ENCODE data around the gene ATR. TPM values are rescaled to one million over a fixed set of nuclear protein-coding genes. Genes with fewer than 3 reads are reported as not detected.

Gene ATR
- total RNA-seq, 1 donor from 2014 or later, result 15.2 TPM

GRCh38 chr3:142500211-142500610 is 78.3 kb downstream of the ATR start:
- H3K36me3 Mint-ChIP-seq (ENCODE audit: low read depth), result peaks cover 9% of the 10 kb centered on the region
- H3K4me3 Mint-ChIP-seq (ENCODE audit: unreplicated experiment), result no peak overlapping the region
- no peak for TF ChIP-seq CTCF (IDR thresholded peaks at IDR 0.05)
- H3K9me3 Mint-ChIP-seq (ENCODE audit: low read depth), result peaks cover 3% of the 10 kb centered on the region
- no peak for DNase-seq (ENCODE audit: low spot score)
- no peak overlapping the region for H3K27ac Mint-ChIP-seq (ENCODE audit: unreplicated experiment)
- H3K27me3 Mint-ChIP-seq (ENCODE audit: low read depth), result no peaks in the 10 kb centered on the region
- H3K4me1 Mint-ChIP-seq (ENCODE audit: low read depth), result peaks cover 23% of the 10 kb centered on the region

GRCh38 chr3:142498397-142499180 is 79.9 kb downstream of the ATR start:
- TF ChIP-seq CTCF (IDR thresholded peaks at IDR 0.05), result no peak
- Mint-ChIP-seq H3K9me3 (ENCODE audit: low read depth) (peaks cover 3% of the 10 kb centered on the region), H3K4me1 (ENCODE audit: low read depth) (peaks cover 23% of the 10 kb centered on the region), H3K4me3 (ENCODE audit: unreplicated experiment) (no peak overlapping the region), H3K36me3 (ENCODE audit: low read depth) (peaks cover 15% of the 10 kb centered on the region), H3K27ac (ENCODE audit: unreplicated experiment) (no peak overlapping the region), H3K27me3 (ENCODE audit: low read depth) (no peaks in the 10 kb centered on the region)
- no peak for DNase-seq (ENCODE audit: low spot score)

- peaks cover 16% of the 10 kb centered on the region for H3K36me3 Mint-ChIP-seq (ENCODE audit: low read depth)
- TF ChIP-seq CTCF (IDR thresholded peaks at IDR 0.05), result no peak
- H3K27ac Mint-ChIP-seq (ENCODE audit: unreplicated experiment), result no peak overlapping the region
- H3K27me3 Mint-ChIP-seq (ENCODE audit: low read depth), result no peaks in the 10 kb centered on the region
- DNase-seq (ENCODE audit: low spot score), result no peak
- peaks cover 3% of the 10 kb centered on the region for H3K9me3 Mint-ChIP-seq (ENCODE audit: low read depth)
- H3K4me3 Mint-ChIP-seq (ENCODE audit: unreplicated experiment), result no peak overlapping the region
- H3K4me1 Mint-ChIP-seq (ENCODE audit: low read depth), result peaks cover 23% of the 10 kb centered on the region
Observed at GRCh38 chr3:142497729-142498128, 80.8 kb downstream of the ATR start.

GRCh38 chr3:142495103-142495502 is 83.4 kb downstream of the ATR start:
- Mint-ChIP-seq H3K27me3 (ENCODE audit: low read depth) (no peaks in the 10 kb centered on the region), H3K27ac (ENCODE audit: unreplicated experiment) (no peak overlapping the region), H3K4me3 (ENCODE audit: unreplicated experiment) (no peak overlapping the region), H3K4me1 (ENCODE audit: low read depth) (peaks cover 8% of the 10 kb centered on the region), H3K36me3 (ENCODE audit: low read depth) (peaks cover 32% of the 10 kb centered on the region), H3K9me3 (ENCODE audit: low read depth) (no peaks in the 10 kb centered on the region)
- TF ChIP-seq CTCF (IDR thresholded peaks at IDR 0.05), result no peak
- DNase-seq (ENCODE audit: low spot score), result no peak

GRCh38 chr3:142492184-142492583 is 86.3 kb downstream of the ATR start:
- Mint-ChIP-seq H3K9me3 (ENCODE audit: low read depth) (no peaks in the 10 kb centered on the region), H3K4me1 (ENCODE audit: low read depth) (no peaks in the 10 kb centered on the region)

More at GRCh38 chr3:142492184-142492583, 86.3 kb downstream of the ATR start:
- no peak for TF ChIP-seq CTCF (IDR thresholded peaks at IDR 0.05)
- H3K27me3 Mint-ChIP-seq (ENCODE audit: low read depth), result no peaks in the 10 kb centered on the region
- H3K4me3 Mint-ChIP-seq (ENCODE audit: unreplicated experiment), result no peak overlapping the region
- peaks cover 39% of the 10 kb centered on the region for H3K36me3 Mint-ChIP-seq (ENCODE audit: low read depth)
- H3K27ac Mint-ChIP-seq (ENCODE audit: unreplicated experiment), result no peak overlapping the region
- no peak for DNase-seq (ENCODE audit: low spot score)
